HG03060 (cell line): ENCODE data around the gene ETFDH.
"Not testable (repeated sequence)": the region's sequence is repeated elsewhere in the genome, so short reads cannot be mapped to it uniquely, and the experiment has no call there.

Experiments used
- ATAC-seq: cut with Tn5 transposase; IDR thresholded peaks from one replicate; pipeline ENCODE4 v1.9.1; 2021; ENCODE audit warnings: low read depth, moderate number of reproducible peaks; ENCODE audit not compliant: unreplicated experiment

Gene ETFDH

GRCh38 chr4:158676076-158676475 is 4.0 kb downstream of the ETFDH start:
- ATAC-seq = no peak

GRCh38 chr4:158678767-158679166 is 6.7 kb downstream of the ETFDH start:
- ATAC-seq = no peak

GRCh38 chr4:158681629-158682028 is 9.5 kb downstream of the ETFDH start:
- no peak for ATAC-seq

- ATAC-seq = no peak
Observed at GRCh38 chr4:158682066-158682465, 10.0 kb downstream of the ETFDH start.

DNA sequence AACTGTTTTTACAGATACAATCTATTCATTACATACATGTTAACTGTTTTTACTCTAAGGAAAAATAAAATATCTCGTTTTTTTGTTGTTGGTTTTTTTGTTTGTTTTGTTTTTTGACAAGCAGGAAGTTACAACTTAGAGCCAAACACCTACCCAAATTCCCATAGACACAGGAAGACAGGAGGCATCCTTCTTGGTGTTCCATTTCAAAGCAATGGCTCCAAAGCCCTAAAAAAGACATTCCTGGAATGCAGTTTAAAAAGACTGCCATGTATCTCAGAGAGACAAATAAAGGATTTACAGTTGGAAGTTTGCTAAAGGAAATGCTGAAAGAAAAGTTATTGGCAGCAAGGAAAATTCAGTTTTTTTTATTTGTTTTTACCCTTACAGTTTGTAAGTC is 16.7 kb downstream of the ETFDH start:
- no peak for ATAC-seq

- no peak for ATAC-seq
Observed at GRCh38 chr4:158704274-158704673, 32.2 kb downstream of the ETFDH start.

DNA sequence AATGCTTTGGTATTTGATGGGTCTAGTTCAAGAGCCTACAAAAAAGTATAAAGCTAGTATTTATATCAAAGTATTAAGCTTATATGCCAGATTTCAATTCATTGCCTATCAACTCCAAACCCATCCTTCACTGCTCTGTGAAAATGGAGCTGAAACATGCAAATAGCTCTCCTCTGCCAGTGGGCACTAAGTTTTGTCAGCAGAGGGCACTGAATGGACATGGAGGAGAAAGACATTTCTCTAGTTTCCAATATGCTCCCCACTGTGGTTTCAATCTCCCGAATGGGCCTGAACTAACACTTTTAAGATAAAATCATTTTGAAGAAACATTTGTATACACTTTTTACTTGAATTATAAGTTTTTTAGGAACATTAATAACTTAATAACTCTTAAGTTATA is 38.7 kb downstream of the ETFDH start:
- no peak for ATAC-seq

DNA sequence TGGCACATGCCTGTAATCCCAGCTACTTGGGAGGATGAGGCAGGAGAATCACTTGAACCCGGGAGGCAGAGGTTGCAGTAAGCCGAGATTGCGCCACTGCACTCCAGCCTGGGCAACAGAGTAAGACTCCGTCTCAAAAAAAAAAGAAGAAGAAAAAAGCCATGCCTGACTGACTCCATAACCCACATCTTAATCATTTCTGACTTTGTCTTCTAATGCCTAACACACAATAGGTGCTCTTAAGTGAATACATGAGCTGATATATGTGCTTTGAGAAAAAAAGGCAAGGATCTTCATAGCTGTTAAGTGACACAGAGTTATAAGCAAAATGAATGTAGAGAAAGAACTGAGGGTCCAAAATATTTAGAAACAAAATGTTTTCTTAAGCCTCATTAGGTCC is 40.5 kb downstream of the ETFDH start:
- ATAC-seq = not testable (repeated sequence)

GRCh38 chr4:158714937-158715336 is 42.8 kb downstream of the ETFDH start:
- no peak for ATAC-seq

GRCh38 chr4:158715802-158716201 is 43.7 kb downstream of the ETFDH start:
- no peak for ATAC-seq

GRCh38 chr4:158721680-158722079 is 49.6 kb downstream of the ETFDH start:
- ATAC-seq = no peak

DNA sequence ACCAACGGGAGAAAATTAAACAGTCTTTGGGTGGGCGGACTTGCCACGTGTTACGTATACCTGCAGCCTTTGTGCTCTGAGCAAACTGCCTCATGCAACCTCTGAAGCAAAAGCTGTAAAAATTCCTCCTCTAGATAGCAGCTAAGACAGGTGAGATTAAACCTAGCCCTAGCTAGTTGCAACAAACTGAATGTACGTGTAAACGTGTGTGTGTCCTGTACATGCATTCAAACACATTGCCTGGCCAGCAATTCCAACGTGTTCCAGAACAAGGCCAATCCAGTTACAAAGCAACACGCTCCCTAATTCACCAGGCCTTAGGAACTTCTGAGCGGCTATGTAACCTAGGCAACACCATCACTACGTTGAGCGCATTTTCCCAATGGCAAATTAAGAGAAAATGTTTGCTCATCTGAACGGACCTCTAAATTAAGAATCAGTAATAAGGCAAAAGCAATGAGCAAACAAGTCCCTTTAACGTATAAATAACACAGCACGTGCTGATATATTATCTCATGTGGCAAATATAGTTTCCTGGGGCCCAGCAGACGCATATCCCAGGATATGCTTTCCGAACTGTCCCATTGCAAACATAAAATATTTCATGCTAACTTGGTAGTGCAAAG is 50.3 kb downstream of the ETFDH start:
- no peak for ATAC-seq

- peak; percentile 88 for ATAC-seq
Observed at GRCh38 chr4:158722917-158723793, 51.1 kb downstream of the ETFDH start, which contains the start of gene PPID. PPID (minus strand) TSS chr4:158723396; CDS start chr4:158723288, 108 bp downstream.

DNA sequence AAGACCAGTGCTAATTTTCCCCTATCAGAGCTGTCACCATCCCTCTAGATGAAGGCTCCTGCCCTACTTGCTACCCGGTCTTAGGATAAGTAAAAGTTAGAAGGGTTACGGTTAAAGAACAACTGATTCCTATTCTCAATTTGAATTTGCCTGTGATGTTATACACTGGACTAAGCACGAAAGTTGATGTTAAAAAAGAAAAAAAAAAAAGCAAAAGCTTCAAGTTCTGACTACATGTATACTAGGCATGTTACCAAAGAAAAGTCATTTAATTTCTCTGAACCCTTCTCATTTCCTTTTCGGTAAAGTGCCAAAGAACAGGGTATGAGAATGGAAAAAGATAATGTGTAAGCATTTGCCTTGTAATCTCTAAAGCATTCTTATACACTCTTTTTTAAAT is 52.5 kb downstream of the ETFDH start:
- no peak for ATAC-seq

DNA sequence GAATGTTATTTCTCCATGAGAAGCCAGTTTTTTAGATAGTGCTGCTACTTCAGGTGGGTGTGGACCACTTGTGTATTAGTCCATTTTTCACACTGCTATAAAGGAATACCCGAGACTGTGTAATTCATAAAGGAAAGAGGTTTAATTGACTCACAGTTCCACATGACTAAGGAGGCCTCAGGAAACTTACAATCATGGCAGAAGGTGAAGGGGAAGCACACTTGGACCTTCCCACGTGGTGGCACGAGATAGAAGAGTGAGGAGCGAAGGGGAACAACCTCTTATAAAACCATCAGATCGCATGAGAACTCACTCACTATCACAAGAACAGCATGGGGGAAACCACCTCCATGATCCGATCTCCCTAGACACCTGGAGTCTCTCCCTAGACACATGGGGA is 54.5 kb downstream of the ETFDH start:
- ATAC-seq = no peak

- no peak for ATAC-seq
Observed at GRCh38 chr4:158728236-158728635, 56.1 kb downstream of the ETFDH start.

DNA sequence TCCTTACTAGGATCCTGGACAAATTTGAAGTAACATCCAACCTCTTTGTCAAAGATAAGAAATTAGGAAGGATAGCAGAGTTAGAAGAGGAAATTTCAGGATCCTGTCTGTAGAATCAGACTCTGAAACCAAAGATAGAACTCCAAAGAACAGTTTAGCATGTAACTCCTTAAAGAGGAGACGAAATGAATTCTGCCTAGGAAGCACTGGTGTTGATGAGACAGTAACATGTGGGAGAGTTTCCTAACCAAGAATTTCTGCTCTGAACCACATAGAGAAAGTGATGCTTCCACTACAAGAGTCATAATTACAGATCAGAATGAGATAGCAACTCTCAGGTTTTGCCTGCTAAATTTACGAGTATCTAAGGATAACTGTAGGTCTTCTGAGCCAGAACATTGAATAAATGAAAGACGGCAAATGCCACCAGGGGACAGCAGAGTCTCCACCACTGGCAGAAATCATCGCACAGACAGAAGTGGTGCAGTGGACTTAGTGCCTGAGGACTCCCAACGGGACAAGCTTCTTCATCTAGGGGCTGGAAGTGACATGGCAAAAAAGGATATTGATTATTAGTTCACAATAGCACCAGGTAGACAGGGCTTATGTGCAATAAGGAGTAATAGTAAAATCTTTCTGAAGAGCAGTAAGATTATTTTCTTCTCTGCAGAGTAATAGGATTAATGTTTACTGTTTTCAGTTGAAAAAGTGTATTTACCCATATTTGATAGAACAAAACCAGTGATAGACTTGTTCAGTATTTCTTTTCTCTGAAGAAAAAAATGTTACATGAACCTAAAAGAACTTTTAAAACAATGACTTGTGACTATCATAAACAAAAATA is 57.8 kb downstream of the ETFDH start:
- peak; percentile 72 for ATAC-seq

DNA sequence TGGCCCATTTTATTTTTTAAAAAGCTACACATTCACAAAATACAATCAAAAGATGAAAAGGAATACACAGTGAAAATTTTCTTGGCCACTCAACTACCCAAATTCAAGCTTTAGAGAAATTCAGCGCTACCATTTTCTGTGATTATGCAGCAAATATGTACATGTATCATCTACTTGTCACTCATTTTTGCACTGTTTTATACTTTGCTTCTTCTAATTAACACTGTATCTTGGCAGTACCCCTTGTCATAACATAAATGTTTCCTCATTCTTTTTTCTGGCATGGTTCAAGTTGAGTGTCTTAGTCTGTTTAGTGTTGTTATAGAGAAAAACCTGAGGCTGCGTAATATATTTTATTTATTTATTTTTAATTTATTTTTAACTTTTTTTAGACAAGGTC is 66.8 kb downstream of the ETFDH start:
- ATAC-seq = no peak

DNA sequence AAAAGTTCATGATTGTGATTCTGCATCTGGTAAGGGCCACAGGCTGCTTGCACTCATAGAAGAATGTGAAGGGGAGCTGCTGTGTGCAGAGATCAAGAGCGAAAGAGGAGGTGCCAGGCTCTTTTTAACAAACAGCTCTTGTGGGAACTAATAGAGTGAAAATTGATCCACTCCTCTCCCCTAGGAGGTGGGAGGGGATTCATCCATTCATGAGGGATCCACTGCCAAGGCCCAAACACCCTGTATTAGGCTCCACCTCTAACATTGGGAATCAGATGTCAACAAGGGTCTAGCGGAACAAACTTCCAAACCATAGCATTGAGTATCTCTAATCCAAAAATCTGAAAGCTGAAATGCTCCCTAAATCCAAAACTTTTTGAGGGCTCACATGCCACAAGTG is 67.5 kb downstream of the ETFDH start:
- ATAC-seq = no peak

DNA sequence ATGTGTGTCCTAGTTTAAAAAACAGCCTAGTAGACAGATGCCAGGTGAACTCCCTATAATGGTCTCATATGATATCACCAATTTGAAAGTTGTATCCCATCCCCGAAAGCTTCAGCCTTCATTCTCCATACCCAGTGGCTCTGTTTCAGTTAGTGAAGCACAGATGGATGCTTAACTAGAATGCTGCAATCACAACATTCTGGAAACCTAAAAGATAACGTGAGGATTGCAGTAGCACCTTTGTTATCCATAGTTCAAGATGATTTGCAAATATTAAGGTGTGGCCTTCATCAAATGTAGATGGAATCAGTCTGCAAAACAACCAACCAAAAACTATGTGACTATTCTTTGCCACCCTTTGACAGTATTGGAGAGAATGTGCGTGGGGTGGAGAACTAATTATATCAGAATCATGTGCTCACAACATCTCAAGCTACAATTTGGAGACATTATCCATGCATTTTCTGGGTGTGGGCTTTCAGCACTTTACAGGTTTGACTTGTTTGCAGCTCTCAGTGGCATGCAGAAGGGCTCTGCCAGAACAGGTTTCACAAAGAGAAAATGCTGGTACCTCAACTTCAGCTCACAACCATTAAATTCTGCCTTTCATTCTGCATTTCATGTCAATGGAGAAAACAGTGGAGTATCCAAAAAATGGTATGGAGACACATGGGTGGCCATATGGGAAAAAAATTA is 69.4 kb downstream of the ETFDH start:
- no peak for ATAC-seq
